HepG2 (cell line): ENCODE results near the gene GMCL2. TPM values are rescaled to one million over a fixed set of nuclear protein-coding genes. Genes with fewer than 3 reads are reported as not detected.

ENCODE experiments used
- CHD4 ChIP-seq: fragments of 200-600 bp; sonication (generic); IDR thresholded peaks from 2 replicates; pipeline ENCODE4 v1.7.0; 2017; ENCODE audit warnings: mild to moderate bottlenecking, low read length, borderline replicate concordance
- HNRNPL ChIP-seq: fragments of 200-400 bp; formaldehyde crosslinking; IDR thresholded peaks from 2 replicates; pipeline ENCODE4 v1.6.1; 2017; ENCODE audit warnings: mild to moderate bottlenecking, low read depth, low read length
- MEIS1 ChIP-seq: sonication (generic); formaldehyde crosslinking; IDR thresholded peaks from 2 replicates; pipeline ENCODE4 v1.9.0; 2021; ENCODE audit warnings: mild to moderate bottlenecking, missing genetic modification reagents, moderate library complexity, borderline replicate concordance
- NFKB2 ChIP-seq: sonication (generic); formaldehyde crosslinking; IDR thresholded peaks from 2 replicates; pipeline ENCODE4 v1.4.0; 2020; ENCODE audit warnings: missing genetic modification reagents, borderline replicate concordance
- RARG ChIP-seq: sonication (generic); formaldehyde crosslinking; IDR thresholded peaks from 2 replicates; pipeline ENCODE4 v1.4.0; 2020; ENCODE audit warnings: low read depth, mild to moderate bottlenecking, missing genetic modification reagents
- ZNF75D ChIP-seq: sonication (generic); formaldehyde crosslinking; IDR thresholded peaks from 2 replicates; pipeline ENCODE4 v1.8.1; 2023; ENCODE audit warnings: missing genetic modification reagents, mild to moderate bottlenecking, borderline replicate concordance
- polyA plus RNA-seq, 8 experiments: library from polyadenylated mRNA; depleted of rRNA in 3 of 8; stranded (reverse) in 7 of 8; unstranded in 1 of 8; fragments of >200 nt; fragmentation: Illumina TruSeq in 4 of 8; extraction: Trizol in 4 of 8; gene quantifications; 2 replicates each; pipeline versions ENCODE4 v1.2.1 to v1.2.3, GENCODE V29; 2011 to 2016; ENCODE audit warnings: low read depth in 4 of 8, missing spikeins in 1 of 8, mixed read lengths in 1 of 8; ENCODE audit not compliant: insufficient read depth in 1 of 8
- total RNA-seq, 5 experiments: library from RNA; depleted of rRNA; stranded (reverse); fragments of >200 nt; fragmentation: Illumina TruSeq; extraction: Trizol; gene quantifications; 2 replicates each; pipeline ENCODE4 v1.2.3, GENCODE V29; 2016; ENCODE audit warnings: low read depth in 1 of 5
- TF ChIP-seq, protein P1 (sequence below): sonication (generic); formaldehyde crosslinking; IDR thresholded peaks from 2 replicates; pipeline ENCODE4 v1.5.0; 2020; ENCODE audit warnings: mild to moderate bottlenecking, missing genetic modification reagents, moderate library complexity
- TF ChIP-seq, protein P2 (sequence below): sonication (generic); formaldehyde crosslinking; IDR thresholded peaks from 2 replicates; pipeline ENCODE4 v1.4.0; 2020; ENCODE audit warnings: mild to moderate bottlenecking, missing genetic modification reagents
- TF ChIP-seq, protein P3 (sequence below): sonication (generic); formaldehyde crosslinking; IDR thresholded peaks from 2 replicates; pipeline ENCODE4 v1.4.0; 2020; ENCODE audit warnings: missing genetic modification reagents

The GMCL2 gene
- total and polyA plus RNA-seq, 2 of the 13 experiments (the other 11 are each of a cell fraction or from before 2014, with no cell fraction given), result 0.03 TPM; not detected in 1

DNA sequence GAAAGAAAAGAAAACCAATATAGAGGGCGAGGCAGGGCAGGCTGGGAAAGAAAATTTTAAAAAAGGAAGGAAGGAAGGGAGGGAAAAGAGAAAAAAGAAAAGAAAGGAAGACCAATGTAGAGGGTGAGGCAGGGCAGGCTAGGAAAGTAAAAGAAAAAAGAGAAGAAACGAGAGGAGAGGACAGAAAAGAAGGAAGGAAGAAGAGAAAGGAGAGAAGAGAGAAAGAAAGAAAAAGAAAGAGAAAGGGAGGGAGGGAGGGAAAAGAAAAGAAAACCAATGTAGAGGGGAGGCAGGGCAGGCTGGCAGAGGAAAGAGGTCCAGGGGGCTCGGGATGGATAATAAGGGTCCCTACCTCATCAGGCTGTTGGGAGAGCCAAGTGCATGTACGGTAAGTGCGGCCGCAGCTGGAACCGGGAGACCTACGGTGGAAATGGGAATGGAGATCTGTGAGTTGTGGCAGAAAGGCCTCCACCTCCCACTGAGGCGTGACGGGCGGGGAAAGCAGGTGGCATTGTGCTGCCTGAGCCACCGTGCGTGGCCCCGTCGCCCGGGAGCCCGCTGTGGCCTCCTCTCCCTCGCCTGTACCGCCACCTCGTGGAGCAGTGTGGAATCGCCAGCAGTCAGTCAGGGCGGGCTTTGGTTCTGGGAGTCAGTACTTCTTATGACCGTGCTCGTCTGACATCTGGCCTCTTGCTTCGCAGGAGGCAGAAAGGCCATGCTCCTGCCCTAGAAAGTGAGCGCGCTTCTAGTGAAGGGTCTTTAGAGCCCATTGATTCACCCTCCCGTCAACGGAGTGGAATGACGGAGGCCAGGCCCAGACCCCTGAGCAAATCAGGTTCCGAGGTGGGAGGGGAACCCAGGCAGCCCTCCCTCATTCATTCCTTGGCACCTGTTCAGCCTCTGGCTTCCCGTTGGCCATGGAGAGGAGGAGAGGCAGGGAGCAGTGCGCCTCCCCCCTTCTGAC, 23.1 kb downstream of the GMCL2 start (continued):
- TF ChIP-seq HNRNPL (0 out of 2 replicates have a peak, but pooled peaks have one; percentile 60), ZNF75D (CRISPR knock-in tag) (no peak), RARG (CRISPR knock-in tag) (no peak), CHD4 (no peak), MEIS1 (no peak), NFKB2 (CRISPR knock-in tag) (no peak)
- TF ChIP-seq, protein P1, sequence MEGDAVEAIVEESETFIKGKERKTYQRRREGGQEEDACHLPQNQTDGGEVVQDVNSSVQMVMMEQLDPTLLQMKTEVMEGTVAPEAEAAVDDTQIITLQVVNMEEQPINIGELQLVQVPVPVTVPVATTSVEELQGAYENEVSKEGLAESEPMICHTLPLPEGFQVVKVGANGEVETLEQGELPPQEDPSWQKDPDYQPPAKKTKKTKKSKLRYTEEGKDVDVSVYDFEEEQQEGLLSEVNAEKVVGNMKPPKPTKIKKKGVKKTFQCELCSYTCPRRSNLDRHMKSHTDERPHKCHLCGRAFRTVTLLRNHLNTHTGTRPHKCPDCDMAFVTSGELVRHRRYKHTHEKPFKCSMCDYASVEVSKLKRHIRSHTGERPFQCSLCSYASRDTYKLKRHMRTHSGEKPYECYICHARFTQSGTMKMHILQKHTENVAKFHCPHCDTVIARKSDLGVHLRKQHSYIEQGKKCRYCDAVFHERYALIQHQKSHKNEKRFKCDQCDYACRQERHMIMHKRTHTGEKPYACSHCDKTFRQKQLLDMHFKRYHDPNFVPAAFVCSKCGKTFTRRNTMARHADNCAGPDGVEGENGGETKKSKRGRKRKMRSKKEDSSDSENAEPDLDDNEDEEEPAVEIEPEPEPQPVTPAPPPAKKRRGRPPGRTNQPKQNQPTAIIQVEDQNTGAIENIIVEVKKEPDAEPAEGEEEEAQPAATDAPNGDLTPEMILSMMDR (CRISPR knock-in tag), result peak; percentile 98
- TF ChIP-seq, protein P2, sequence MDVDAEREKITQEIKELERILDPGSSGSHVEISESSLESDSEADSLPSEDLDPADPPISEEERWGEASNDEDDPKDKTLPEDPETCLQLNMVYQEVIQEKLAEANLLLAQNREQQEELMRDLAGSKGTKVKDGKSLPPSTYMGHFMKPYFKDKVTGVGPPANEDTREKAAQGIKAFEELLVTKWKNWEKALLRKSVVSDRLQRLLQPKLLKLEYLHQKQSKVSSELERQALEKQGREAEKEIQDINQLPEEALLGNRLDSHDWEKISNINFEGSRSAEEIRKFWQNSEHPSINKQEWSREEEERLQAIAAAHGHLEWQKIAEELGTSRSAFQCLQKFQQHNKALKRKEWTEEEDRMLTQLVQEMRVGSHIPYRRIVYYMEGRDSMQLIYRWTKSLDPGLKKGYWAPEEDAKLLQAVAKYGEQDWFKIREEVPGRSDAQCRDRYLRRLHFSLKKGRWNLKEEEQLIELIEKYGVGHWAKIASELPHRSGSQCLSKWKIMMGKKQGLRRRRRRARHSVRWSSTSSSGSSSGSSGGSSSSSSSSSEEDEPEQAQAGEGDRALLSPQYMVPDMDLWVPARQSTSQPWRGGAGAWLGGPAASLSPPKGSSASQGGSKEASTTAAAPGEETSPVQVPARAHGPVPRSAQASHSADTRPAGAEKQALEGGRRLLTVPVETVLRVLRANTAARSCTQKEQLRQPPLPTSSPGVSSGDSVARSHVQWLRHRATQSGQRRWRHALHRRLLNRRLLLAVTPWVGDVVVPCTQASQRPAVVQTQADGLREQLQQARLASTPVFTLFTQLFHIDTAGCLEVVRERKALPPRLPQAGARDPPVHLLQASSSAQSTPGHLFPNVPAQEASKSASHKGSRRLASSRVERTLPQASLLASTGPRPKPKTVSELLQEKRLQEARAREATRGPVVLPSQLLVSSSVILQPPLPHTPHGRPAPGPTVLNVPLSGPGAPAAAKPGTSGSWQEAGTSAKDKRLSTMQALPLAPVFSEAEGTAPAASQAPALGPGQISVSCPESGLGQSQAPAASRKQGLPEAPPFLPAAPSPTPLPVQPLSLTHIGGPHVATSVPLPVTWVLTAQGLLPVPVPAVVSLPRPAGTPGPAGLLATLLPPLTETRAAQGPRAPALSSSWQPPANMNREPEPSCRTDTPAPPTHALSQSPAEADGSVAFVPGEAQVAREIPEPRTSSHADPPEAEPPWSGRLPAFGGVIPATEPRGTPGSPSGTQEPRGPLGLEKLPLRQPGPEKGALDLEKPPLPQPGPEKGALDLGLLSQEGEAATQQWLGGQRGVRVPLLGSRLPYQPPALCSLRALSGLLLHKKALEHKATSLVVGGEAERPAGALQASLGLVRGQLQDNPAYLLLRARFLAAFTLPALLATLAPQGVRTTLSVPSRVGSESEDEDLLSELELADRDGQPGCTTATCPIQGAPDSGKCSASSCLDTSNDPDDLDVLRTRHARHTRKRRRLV (CRISPR knock-in tag), result no peak
- TF ChIP-seq, protein P3, sequence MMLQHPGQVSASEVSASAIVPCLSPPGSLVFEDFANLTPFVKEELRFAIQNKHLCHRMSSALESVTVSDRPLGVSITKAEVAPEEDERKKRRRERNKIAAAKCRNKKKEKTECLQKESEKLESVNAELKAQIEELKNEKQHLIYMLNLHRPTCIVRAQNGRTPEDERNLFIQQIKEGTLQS (CRISPR knock-in tag), result no peak
